H9 (cell line): ENCODE results near the gene KCNMA1. TPM values are rescaled to one million over a fixed set of nuclear protein-coding genes. Genes with fewer than 3 reads are reported as not detected.

ENCODE experiments used
- DNase-seq: peaks from one replicate; pipeline ENCODE4 v3.0.0-alpha.2; 2017
- H2AFZ ChIP-seq: one replicate; pipeline ENCODE4 v1.6.1; 2013; ENCODE audit warnings: mild to moderate bottlenecking, low read length, control low read depth, moderate library complexity
- H2AK5ac ChIP-seq: 2 replicates; pipeline ENCODE4 v1.6.1; 2013; ENCODE audit warnings: low read length, control low read depth, mixed read lengths; ENCODE audit not compliant: insufficient read length
- H2BK120ac ChIP-seq: one replicate; pipeline ENCODE4 v1.6.1; 2013; ENCODE audit warnings: low read depth, mild to moderate bottlenecking, low read length, control low read depth, inconsistent platforms; ENCODE audit not compliant: poor library complexity, severe bottlenecking
- H2BK12ac ChIP-seq: 2 replicates; pipeline ENCODE4 v1.6.1; 2013; ENCODE audit warnings: low read length, control low read depth, mixed read lengths, low read depth; ENCODE audit not compliant: insufficient read length
- H2BK15ac ChIP-seq: 2 replicates; pipeline ENCODE4 v1.6.1; 2013; ENCODE audit warnings: low read depth, low read length, control low read depth
- H2BK20ac ChIP-seq: one replicate; pipeline ENCODE4 v1.6.1; 2013; ENCODE audit warnings: low read depth, mild to moderate bottlenecking, low read length, control low read depth, inconsistent platforms; ENCODE audit not compliant: poor library complexity, severe bottlenecking
- H2BK5ac ChIP-seq: 2 replicates; pipeline ENCODE4 v1.6.1; 2013; ENCODE audit warnings: low read length, control low read depth, mixed read lengths; ENCODE audit not compliant: insufficient read length
- H3K14ac ChIP-seq: 2 replicates; pipeline ENCODE4 v1.6.1; 2013; ENCODE audit warnings: low read length, control low read depth; ENCODE audit not compliant: insufficient read depth
- H3K18ac ChIP-seq: 2 replicates; pipeline ENCODE4 v1.6.1; 2013; ENCODE audit warnings: low read depth, mild to moderate bottlenecking, mixed read lengths, low read length, control low read depth; ENCODE audit not compliant: insufficient read length
- H3K23ac ChIP-seq: 2 replicates; pipeline ENCODE4 v1.6.1; 2013; ENCODE audit warnings: low read length, control low read depth, mixed read lengths, low read depth; ENCODE audit not compliant: insufficient read length
- H3K23me2 ChIP-seq: 2 replicates; pipeline ENCODE4 v1.6.1; 2013; ENCODE audit warnings: low read depth, mild to moderate bottlenecking, mixed read lengths, low read length, control low read depth; ENCODE audit not compliant: insufficient read length, poor library complexity, severe bottlenecking
- H3K27ac ChIP-seq: 2 replicates; pipeline ENCODE4 v1.5.1; 2013; ENCODE audit warnings: low read length, control low read depth, mixed read lengths, low read depth; ENCODE audit not compliant: insufficient read length
- H3K27me3 ChIP-seq: 2 replicates; pipeline ENCODE4 v1.6.1; 2013; ENCODE audit warnings: low read length, control low read depth, inconsistent platforms; ENCODE audit not compliant: insufficient read depth
- H3K4ac ChIP-seq: 2 replicates; pipeline ENCODE4 v1.6.1; 2013; ENCODE audit warnings: low read depth, mild to moderate bottlenecking, control low read depth, inconsistent platforms, low read length, moderate library complexity
- H3K4me1 ChIP-seq: 2 replicates; pipeline ENCODE4 v1.6.1; 2013; ENCODE audit warnings: low read length, control low read depth, inconsistent platforms; ENCODE audit not compliant: insufficient read depth
- H3K4me2 ChIP-seq: 2 replicates; pipeline ENCODE4 v1.6.1; 2013; ENCODE audit warnings: low read length, control low read depth, mixed read lengths; ENCODE audit not compliant: insufficient read length, insufficient read depth
- H3K56ac ChIP-seq: 2 replicates; pipeline ENCODE4 v1.6.1; 2013; ENCODE audit warnings: low read depth, mild to moderate bottlenecking, mixed read lengths, low read length, control low read depth; ENCODE audit not compliant: insufficient read length
- H3K79me1 ChIP-seq: 2 replicates; pipeline ENCODE4 v1.6.1; 2013; ENCODE audit warnings: low read depth, mild to moderate bottlenecking, moderate library complexity, low read length, control low read depth, inconsistent platforms; ENCODE audit not compliant: insufficient read depth, poor library complexity, severe bottlenecking
- H3K79me2 ChIP-seq: 2 replicates; pipeline ENCODE4 v1.6.1; 2013; ENCODE audit warnings: low read length, control low read depth, inconsistent platforms; ENCODE audit not compliant: insufficient read depth
- H3K9ac ChIP-seq: 2 replicates; pipeline ENCODE4 v1.6.1; 2013; ENCODE audit warnings: low read length, control low read depth, mixed read lengths; ENCODE audit not compliant: insufficient read length; ENCODE audit errors: extremely low read depth
- H3K9me3 ChIP-seq: one replicate; pipeline ENCODE4 v1.6.1; 2013; ENCODE audit warnings: low read depth, low read length, inconsistent platforms; ENCODE audit not compliant: control insufficient read depth
- H3T11ph ChIP-seq: one replicate; pipeline ENCODE4 v1.6.1; 2013; ENCODE audit warnings: mild to moderate bottlenecking, low read length, control low read depth, inconsistent platforms
- H4K20me1 ChIP-seq: one replicate; pipeline ENCODE4 v1.6.1; 2013; ENCODE audit not compliant: control insufficient read depth, insufficient read length, insufficient read depth
- H4K5ac ChIP-seq: 2 replicates; pipeline ENCODE4 v1.6.1; 2013; ENCODE audit warnings: low read depth, mild to moderate bottlenecking, mixed read lengths, low read length, control low read depth; ENCODE audit not compliant: insufficient read length
- H4K8ac ChIP-seq: replicated peaks from 2 replicates; pipeline ENCODE4 v1.6.1; 2013; ENCODE audit warnings: low read length, control low read depth, mixed read lengths, low read depth; ENCODE audit not compliant: insufficient read length
- H4K91ac ChIP-seq: 2 replicates; pipeline ENCODE4 v1.6.1; 2013; ENCODE audit warnings: low read depth, mild to moderate bottlenecking, moderate library complexity, mixed read lengths, low read length, control low read depth; ENCODE audit not compliant: insufficient read length
- H3K27ac Mint-ChIP-seq, 3 experiments: 2 replicates in 2 of 3; 3 replicates in 1 of 3; pipeline ENCODE4 v1.8.0; 2020 to 2021; ENCODE audit warnings: mixed read lengths in 3 of 3, mild to moderate bottlenecking in 1 of 3, moderate library complexity in 1 of 3
- H3K27me3 Mint-ChIP-seq: 2 replicates; pipeline ENCODE4 v1.8.0; 2021; ENCODE audit warnings: low read depth, mild to moderate bottlenecking, moderate library complexity, mixed read lengths
- H3K36me3 Mint-ChIP-seq, 3 experiments: 2 replicates in 2 of 3; 3 replicates in 1 of 3; pipeline ENCODE4 v1.8.0; 2020 to 2021; ENCODE audit warnings: low read depth in 3 of 3, mixed read lengths in 3 of 3; ENCODE audit not compliant: insufficient read depth in 1 of 3
- H3K4me1 Mint-ChIP-seq, 2 experiments: 2 replicates each; pipeline ENCODE4 v1.8.0; 2020; ENCODE audit warnings: mixed read lengths in 2 of 2
- H3K4me3 Mint-ChIP-seq, 2 experiments: 2 replicates in 1 of 2; 3 replicates in 1 of 2; pipeline ENCODE4 v1.8.0; 2020 to 2021; ENCODE audit warnings: mild to moderate bottlenecking in 2 of 2, mixed read lengths in 2 of 2, moderate library complexity in 1 of 2
- H3K9me3 Mint-ChIP-seq, 2 experiments: 2 replicates in 1 of 2; 3 replicates in 1 of 2; pipeline ENCODE4 v1.8.0; 2020; ENCODE audit warnings: mild to moderate bottlenecking in 2 of 2, mixed read lengths in 2 of 2, moderate library complexity in 1 of 2
- whole genome bisulfite sequencing: extraction: QIAGEN DNeasy Blood & Tissue Kit; methylation state at CpG from one replicate; pipeline ENCODE4 v1.1.7; 2013; ENCODE audit warnings: missing lambda C conversion rate, low lambda C conversion rate, mixed read lengths; ENCODE audit not compliant: insufficient read length; ENCODE audit errors: extremely low coverage; 5-methylcytosine and 5-hydroxymethylcytosine counted together
- total RNA-seq: library from RNA; stranded (reverse); gene quantifications from 2 replicates; pipeline ENCODE4 v1.2.1, GENCODE V29; 2021
- TF ChIP-seq, protein P1 (sequence below): fragments of 200-600 bp; sonication (generic); conservative IDR thresholded peaks from 3 replicates; pipeline ENCODE4 v1.8.0; 2021; ENCODE audit warnings: antibody characterized with exemption, mild to moderate bottlenecking

Gene KCNMA1
- total RNA-seq, 1 experiment from 2014 or later, result 2.0 TPM

DNA sequence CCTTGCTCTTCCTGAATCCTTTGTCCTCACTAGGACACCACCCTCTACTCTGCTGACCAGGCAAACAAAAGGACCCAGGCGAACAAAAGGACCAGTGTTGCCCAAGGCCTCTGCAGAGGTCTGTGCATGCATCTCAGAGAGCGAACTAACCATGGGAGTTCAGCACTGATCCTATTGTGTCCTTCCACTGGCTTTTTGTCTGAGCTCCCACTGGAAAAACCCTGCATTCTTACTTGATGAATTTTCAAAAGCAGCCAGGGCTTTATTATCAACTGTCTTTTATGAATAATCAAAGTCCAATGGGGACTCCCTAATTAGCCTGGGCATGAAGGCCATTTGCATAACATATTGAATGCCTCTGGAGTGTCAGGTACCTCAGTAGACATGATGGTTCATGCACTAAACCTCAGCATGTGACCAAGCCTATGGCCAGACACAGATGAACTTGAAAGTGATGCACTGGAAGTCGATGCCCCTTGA is 140.6 kb downstream of the KCNMA1 start:
- H4K5ac ChIP-seq, result no peak overlapping the region
- H2BK20ac ChIP-seq, result no peak overlapping the region
- H2BK12ac ChIP-seq, result no peak overlapping the region
- no peak overlapping the region for H2BK120ac ChIP-seq
- H4K20me1 ChIP-seq, result no peaks in the 10 kb centered on the region
- peak overlapping the region in 2 of 3 experiments; percentile 28 to 34; a peak in 2 of 7 replicates for H3K27ac Mint-ChIP-seq
- no peak overlapping the region for H3K23ac ChIP-seq
- H4K91ac ChIP-seq, result no peak overlapping the region
- TF ChIP-seq, protein P1, sequence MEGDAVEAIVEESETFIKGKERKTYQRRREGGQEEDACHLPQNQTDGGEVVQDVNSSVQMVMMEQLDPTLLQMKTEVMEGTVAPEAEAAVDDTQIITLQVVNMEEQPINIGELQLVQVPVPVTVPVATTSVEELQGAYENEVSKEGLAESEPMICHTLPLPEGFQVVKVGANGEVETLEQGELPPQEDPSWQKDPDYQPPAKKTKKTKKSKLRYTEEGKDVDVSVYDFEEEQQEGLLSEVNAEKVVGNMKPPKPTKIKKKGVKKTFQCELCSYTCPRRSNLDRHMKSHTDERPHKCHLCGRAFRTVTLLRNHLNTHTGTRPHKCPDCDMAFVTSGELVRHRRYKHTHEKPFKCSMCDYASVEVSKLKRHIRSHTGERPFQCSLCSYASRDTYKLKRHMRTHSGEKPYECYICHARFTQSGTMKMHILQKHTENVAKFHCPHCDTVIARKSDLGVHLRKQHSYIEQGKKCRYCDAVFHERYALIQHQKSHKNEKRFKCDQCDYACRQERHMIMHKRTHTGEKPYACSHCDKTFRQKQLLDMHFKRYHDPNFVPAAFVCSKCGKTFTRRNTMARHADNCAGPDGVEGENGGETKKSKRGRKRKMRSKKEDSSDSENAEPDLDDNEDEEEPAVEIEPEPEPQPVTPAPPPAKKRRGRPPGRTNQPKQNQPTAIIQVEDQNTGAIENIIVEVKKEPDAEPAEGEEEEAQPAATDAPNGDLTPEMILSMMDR, result no peak
- H3K4me1 ChIP-seq, result no peaks in the 10 kb centered on the region
- H3K56ac ChIP-seq, result no peak overlapping the region
- H3T11ph ChIP-seq, result no peak overlapping the region
- no peak overlapping the region for H2BK5ac ChIP-seq
- H3K4me1 Mint-ChIP-seq, result peaks cover 11 to 22% of the 10 kb centered on the region in 2 experiments
- no peak overlapping the region for H3K14ac ChIP-seq
- H3K23me2 ChIP-seq, result no peaks in the 10 kb centered on the region
- no peaks in the 10 kb centered on the region for H3K36me3 Mint-ChIP-seq
- no peak overlapping the region for H3K9ac ChIP-seq
- no CpG with 5 or more reads among the region's 3 CpGs for WGBS
- H3K9me3 ChIP-seq, result no peaks in the 10 kb centered on the region
- DNase-seq, result no peak
- H3K79me2 ChIP-seq, result no peaks in the 10 kb centered on the region
- H3K79me1 ChIP-seq, result no peaks in the 10 kb centered on the region
- no peaks in the 10 kb centered on the region for H3K27me3 ChIP-seq
- no peak overlapping the region for H3K4me2 ChIP-seq
- no peaks in the 10 kb centered on the region; the same call in none of the 2 replicates for H3K27me3 Mint-ChIP-seq
- no peak overlapping the region for H2BK15ac ChIP-seq
- H3K9me3 Mint-ChIP-seq, result no peaks in the 10 kb centered on the region
- no peak overlapping the region for H3K4ac ChIP-seq
- no peak overlapping the region for H4K8ac ChIP-seq
- no peak overlapping the region for H3K27ac ChIP-seq
- no peak overlapping the region for H3K18ac ChIP-seq
- H2AFZ ChIP-seq, result no peak overlapping the region
- no peak overlapping the region for H2AK5ac ChIP-seq
- H3K4me3 Mint-ChIP-seq, result no peak overlapping the region; a peak in 1 of 5 replicates
